ENCODE measurements around the gene AHCYL2. TPM values are rescaled to one million over a fixed set of nuclear protein-coding genes. Genes with fewer than 3 reads are reported as not detected.

AHCYL2 gene
- total RNA-seq, 1 experiment from 2014 or later, result 23.2 TPM

- no peak overlapping the region for H3K18ac ChIP-seq (ENCODE audit: insufficient read length, low read depth, low read length)
- H2BK15ac ChIP-seq (ENCODE audit: low read depth, low read length), result no peak overlapping the region
- no peak overlapping the region for H3K27ac Mint-ChIP-seq
- TF ChIP-seq CTCF (conservative IDR thresholded peaks at IDR 0.05), result no peak
- H3K27me3 ChIP-seq (ENCODE audit: insufficient read depth, low read length), result no peaks in the 10 kb centered on the region; the same call in 1 of the 2 replicates
- H3K79me1 ChIP-seq (ENCODE audit: insufficient read depth, low read depth, low read length, poor library complexity, severe bottlenecking), result no peaks in the 10 kb centered on the region
- H2AK5ac ChIP-seq (ENCODE audit: insufficient read length, low read length), result no peak overlapping the region
- no peak overlapping the region for H2BK12ac ChIP-seq (ENCODE audit: insufficient read length, low read depth, low read length)
- no peaks in the 10 kb centered on the region for H3K79me2 ChIP-seq (ENCODE audit: insufficient read depth, low read length)
- H4K8ac ChIP-seq (replicated peaks; ENCODE audit: insufficient read length, low read depth, low read length), result no peak overlapping the region
- H3K4me2 ChIP-seq (ENCODE audit: insufficient read depth, insufficient read length, low read length), result no peak overlapping the region
- WGBS (ENCODE audit: extremely low coverage, insufficient read length, low lambda C conversion rate), result no CpG with 5 or more reads among the region's 5 CpGs
- H3K23me2 ChIP-seq (ENCODE audit: insufficient read length, low read depth, low read length, poor library complexity, severe bottlenecking), result peaks cover 17% of the 10 kb centered on the region
- no peak for DNase-seq
- no peaks in the 10 kb centered on the region for H3K9me3 ChIP-seq (ENCODE audit: control insufficient read depth, low read depth, low read length)
- no peak overlapping the region for H3K56ac ChIP-seq (ENCODE audit: insufficient read length, low read depth, low read length)
- H2BK120ac ChIP-seq (ENCODE audit: low read depth, low read length, poor library complexity, severe bottlenecking), result no peak overlapping the region
- H3T11ph ChIP-seq (ENCODE audit: low read length), result no peak overlapping the region
- no peak overlapping the region for H3K4ac ChIP-seq (ENCODE audit: low read depth, low read length)
- peaks cover 26 to 31% of the 10 kb centered on the region in 2 experiments for H3K4me1 Mint-ChIP-seq
- no peak overlapping the region for H2BK5ac ChIP-seq (ENCODE audit: insufficient read length, low read length)
- no peaks in the 10 kb centered on the region for H4K20me1 ChIP-seq (ENCODE audit: control insufficient read depth, insufficient read depth, insufficient read length)
- H3K36me3 Mint-ChIP-seq (ENCODE audit: insufficient read depth in 1 of 3, low read depth in 3 of 3), result peaks cover 0 to 9% (median 5%) of the 10 kb centered on the region in 3 experiments; a peak in 2 of 7 replicates
- no peak overlapping the region for H2BK20ac ChIP-seq (ENCODE audit: low read depth, low read length, poor library complexity, severe bottlenecking)
- no peak overlapping the region for H4K91ac ChIP-seq (ENCODE audit: insufficient read length, low read depth, low read length)
- H3K14ac ChIP-seq (ENCODE audit: insufficient read depth, low read length), result no peak overlapping the region
- peaks cover 28% of the 10 kb centered on the region for H3K27me3 Mint-ChIP-seq (ENCODE audit: low read depth)
- no peak overlapping the region for H3K27ac ChIP-seq (ENCODE audit: insufficient read length, low read depth, low read length)
- H4K5ac ChIP-seq (ENCODE audit: insufficient read length, low read depth, low read length), result no peak overlapping the region
- no peaks in the 10 kb centered on the region for H3K9me3 Mint-ChIP-seq
- no peak overlapping the region for H2AFZ ChIP-seq (ENCODE audit: low read length)
- no peak overlapping the region for H3K4me3 Mint-ChIP-seq
- H3K23ac ChIP-seq (ENCODE audit: insufficient read length, low read depth, low read length), result no peak overlapping the region
- H3K9ac ChIP-seq (ENCODE audit: extremely low read depth, insufficient read length, low read length), result no peak overlapping the region
- H3K4me1 ChIP-seq (ENCODE audit: insufficient read depth, low read length), result 0 out of 2 replicates have a peak, but pooled peaks cover 4% of the 10 kb centered on the region
Measured at GRCh38 chr7:129437190-129437589, 212.4 kb downstream of the AHCYL2 start.

Measured in H9 (cell line).